ENCODE measurements around the gene UROD.
A peak's percentile ranks its signal among the peaks of the same experiment; 100 is the strongest.
"Not testable (repeated sequence)": the region's sequence is repeated elsewhere in the genome, so short reads cannot be mapped to it uniquely, and the experiment has no call there.

The UROD gene

DNA sequence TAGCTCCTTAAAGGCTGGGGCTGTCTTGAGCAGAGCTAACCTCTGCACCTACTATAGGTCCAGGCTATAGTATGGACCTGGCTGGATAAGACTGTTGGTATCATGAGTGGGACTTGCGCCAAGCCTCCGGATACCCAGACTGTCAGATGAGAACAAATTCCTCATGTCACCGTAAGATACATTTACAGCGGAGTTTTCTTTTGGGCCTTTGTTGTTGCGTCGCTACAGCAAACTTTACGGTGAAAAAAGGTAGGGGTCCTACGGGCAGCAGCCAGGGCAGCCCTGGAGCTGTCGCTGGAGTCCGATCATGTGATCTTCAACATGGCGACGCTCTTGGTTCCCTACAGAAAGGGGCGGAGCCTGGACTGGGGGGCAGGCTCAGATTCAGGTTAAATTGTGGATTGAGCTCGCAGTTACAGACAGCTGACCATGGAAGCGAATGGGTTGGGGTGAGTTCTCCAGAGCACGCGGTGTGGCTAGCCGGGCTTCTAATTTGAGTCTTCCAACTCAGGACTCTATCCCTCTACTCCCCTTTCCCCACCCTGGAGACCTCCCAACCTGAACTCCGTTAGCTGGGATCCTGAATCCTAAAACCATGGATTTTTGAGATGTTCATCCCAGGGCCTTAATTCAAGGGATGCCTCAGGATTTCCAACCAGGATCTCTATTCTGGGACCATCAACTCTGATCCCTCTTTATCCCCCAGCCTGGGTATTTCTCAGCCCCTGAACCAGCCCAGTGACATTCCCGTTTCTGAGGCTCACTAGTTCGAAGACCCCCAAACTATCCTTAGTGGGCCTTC is at the start of gene UROD:
Gene UROD, plus strand, starts transcription at position 418 of the 802 bp plus-strand sequence. Its CDS starts 12 bp downstream, at position 430.
- Histone ChIP-seq H3K27ac (ENCODE audit: low read length) (peak within 1 kb of the TSS; percentile 94), H3K27me3 (ENCODE audit: low read depth, low read length) (no peaks in the 10 kb centered on the region), H3K4me3 (ENCODE audit: low read depth in 1 of 2, low read length in 2 of 2) (peak within 1 kb of the TSS; percentile 90 to 98), H3K4me1 (ENCODE audit: control insufficient read depth in 1 of 2, insufficient read depth in 2 of 2, low read length in 2 of 2) (peaks cover 16 to 48% of the 10 kb centered on the region in 2 donors), H3K9me3 (ENCODE audit: control insufficient read depth in 1 of 2, low read length in 2 of 2) (no peaks in the 10 kb centered on the region), H3K36me3 (ENCODE audit: control insufficient read depth in 1 of 2, insufficient read depth in 2 of 2, low read length in 2 of 2) (peaks cover 20 to 38% of the 10 kb centered on the region in 2 donors)

DNA sequence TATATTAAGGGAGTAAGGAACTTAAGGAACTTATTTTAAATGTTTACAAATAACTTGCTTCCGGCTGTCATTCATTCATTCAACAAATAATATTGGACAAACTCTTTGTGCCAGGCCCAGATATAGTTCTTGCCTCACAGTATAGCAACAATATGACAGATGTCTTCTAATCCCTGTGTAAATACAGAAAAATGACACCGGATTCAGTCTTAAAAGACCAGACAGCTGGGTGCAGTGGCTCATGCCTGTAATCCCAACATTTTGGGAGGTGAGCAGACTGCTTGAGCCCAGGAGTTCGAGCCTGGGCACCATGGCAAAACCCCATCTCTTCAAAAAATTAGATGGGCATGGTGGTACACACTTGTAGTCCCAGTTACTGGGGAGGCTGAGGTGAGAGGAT is 49.3 kb upstream of the UROD start:
- Histone ChIP-seq H3K4me3 (ENCODE audit: low read depth in 1 of 2, low read length in 2 of 2) (no peak overlapping the region), H3K27ac (ENCODE audit: low read length) (no peak overlapping the region), H3K4me1 (ENCODE audit: control insufficient read depth in 1 of 2, insufficient read depth in 2 of 2, low read length in 2 of 2) (no peaks in the 10 kb centered on the region), H3K9me3 (ENCODE audit: control insufficient read depth in 1 of 2, low read length in 2 of 2) (no peaks in the 10 kb centered on the region), H3K27me3 (ENCODE audit: low read depth, low read length) (no peaks in the 10 kb centered on the region), H3K36me3 (ENCODE audit: control insufficient read depth in 1 of 2, insufficient read depth in 2 of 2, low read length in 2 of 2) (peaks cover 7 to 8% of the 10 kb centered on the region in 2 donors)

DNA sequence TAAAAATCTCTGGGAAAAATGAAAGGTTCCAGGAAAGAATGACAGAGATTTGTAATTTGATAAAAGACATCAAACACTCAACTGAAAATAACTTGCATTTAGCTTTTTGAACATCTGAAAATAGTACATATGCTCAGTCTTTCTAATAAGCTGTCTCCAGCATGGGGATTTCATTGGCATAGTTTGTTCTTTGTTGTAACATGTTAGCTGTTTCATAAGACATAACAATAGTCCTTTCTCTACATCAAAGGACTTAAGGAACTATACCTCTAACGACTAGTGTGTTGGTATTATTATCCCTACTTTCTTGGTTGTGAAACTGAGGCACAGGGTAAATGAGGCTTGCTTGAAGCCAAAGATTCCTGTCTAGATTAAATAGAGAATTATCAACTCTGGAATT is 47.7 kb upstream of the UROD start:
- Histone ChIP-seq H3K27me3 (ENCODE audit: low read depth, low read length) (no peaks in the 10 kb centered on the region), H3K27ac (ENCODE audit: low read length) (no peak overlapping the region), H3K4me1 (ENCODE audit: control insufficient read depth in 1 of 2, insufficient read depth in 2 of 2, low read length in 2 of 2) (no peaks in the 10 kb centered on the region), H3K4me3 (ENCODE audit: low read depth in 1 of 2, low read length in 2 of 2) (no peak overlapping the region), H3K9me3 (ENCODE audit: control insufficient read depth in 1 of 2, low read length in 2 of 2) (no peaks in the 10 kb centered on the region), H3K36me3 (ENCODE audit: control insufficient read depth in 1 of 2, insufficient read depth in 2 of 2, low read length in 2 of 2) (no peaks in the 10 kb centered on the region)

DNA sequence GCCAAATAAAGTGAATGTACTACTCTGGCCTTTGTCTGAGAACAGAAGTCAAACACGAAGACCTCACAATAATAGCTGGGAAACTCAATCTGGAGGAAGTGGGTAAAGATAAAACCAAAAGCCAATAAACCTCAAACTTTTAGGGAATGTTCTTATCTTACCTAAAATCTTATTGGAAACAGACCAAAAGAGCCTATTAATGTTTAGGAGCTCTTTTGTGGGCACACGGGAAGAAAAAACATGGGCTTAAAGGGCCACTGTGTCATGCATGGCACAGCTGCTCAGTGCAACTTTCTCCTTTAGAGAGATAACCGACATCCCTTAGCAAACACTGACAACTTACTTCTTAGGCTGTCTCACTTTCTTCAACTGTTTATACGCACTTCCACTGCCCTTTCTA is 41.7 kb upstream of the UROD start:
- H3K36me3 ChIP-seq (ENCODE audit: control insufficient read depth in 1 of 2, insufficient read depth in 2 of 2, low read length in 2 of 2) = peaks cover 0 to 8% of the 10 kb centered on the region in 2 donors
- no peaks in the 10 kb centered on the region for H3K27me3 ChIP-seq (ENCODE audit: low read depth, low read length)
- H3K9me3 ChIP-seq (ENCODE audit: control insufficient read depth in 1 of 2, low read length in 2 of 2) = no peaks in the 10 kb centered on the region
- no peak overlapping the region for H3K27ac ChIP-seq (ENCODE audit: low read length)
- H3K4me3 ChIP-seq (ENCODE audit: low read depth in 1 of 2, low read length in 2 of 2) = no peak overlapping the region
- H3K4me1 ChIP-seq (ENCODE audit: control insufficient read depth in 1 of 2, insufficient read depth in 2 of 2, low read length in 2 of 2) = no peaks in the 10 kb centered on the region

DNA sequence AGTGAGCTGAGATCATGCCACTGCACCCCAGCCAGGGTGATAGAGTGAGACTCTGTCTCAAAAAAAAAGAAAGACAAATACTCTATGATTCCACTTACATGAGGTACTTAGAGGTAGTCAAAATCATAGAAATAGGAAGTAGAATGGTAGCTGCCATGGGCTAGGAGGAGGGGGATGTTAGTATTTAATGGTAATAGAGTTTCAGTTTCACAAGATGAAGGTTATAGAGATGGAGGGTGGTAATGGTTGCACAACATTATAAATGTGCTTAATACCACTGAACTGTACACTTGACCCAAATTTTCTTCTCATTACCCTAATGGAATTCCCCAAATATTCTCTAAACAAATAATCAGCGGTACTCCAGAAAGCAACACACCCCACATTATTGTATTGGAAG is 38.4 kb upstream of the UROD start:
- no peaks in the 10 kb centered on the region for H3K27me3 ChIP-seq (ENCODE audit: low read depth, low read length)
- peaks cover 5 to 38% of the 10 kb centered on the region in 2 donors for H3K36me3 ChIP-seq (ENCODE audit: control insufficient read depth in 1 of 2, insufficient read depth in 2 of 2, low read length in 2 of 2)

DNA sequence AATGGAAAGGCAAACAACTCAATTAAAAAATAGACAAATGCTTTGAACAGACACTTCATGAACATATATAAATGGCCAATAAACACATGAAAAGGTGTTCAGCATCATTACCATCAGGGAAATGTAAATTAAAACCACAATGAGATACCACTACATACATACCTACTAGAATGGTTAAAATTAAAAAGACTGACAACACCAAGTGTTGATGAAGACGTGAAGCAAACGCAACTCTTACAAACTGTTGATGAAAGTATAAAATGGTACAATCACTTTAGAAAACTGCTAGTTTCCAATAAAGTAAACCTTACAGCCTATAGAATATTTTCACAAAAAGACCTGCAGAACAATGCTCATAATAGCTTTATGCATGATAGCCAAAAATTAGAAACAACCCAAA is 35.8 kb upstream of the UROD start:
- Histone ChIP-seq H3K36me3 (ENCODE audit: control insufficient read depth in 1 of 2, insufficient read depth in 2 of 2, low read length in 2 of 2) (peaks cover 5 to 49% of the 10 kb centered on the region in 2 donors), H3K4me3 (ENCODE audit: low read depth in 1 of 2, low read length in 2 of 2) (no peak overlapping the region)

More for the DNA sequence above, 38.4 kb upstream of the UROD start:
- Histone ChIP-seq H3K9me3 (ENCODE audit: control insufficient read depth in 1 of 2, low read length in 2 of 2) (no peaks in the 10 kb centered on the region), H3K27ac (ENCODE audit: low read length) (no peak overlapping the region), H3K4me3 (ENCODE audit: low read depth in 1 of 2, low read length in 2 of 2) (no peak overlapping the region), H3K4me1 (ENCODE audit: control insufficient read depth in 1 of 2, insufficient read depth in 2 of 2, low read length in 2 of 2) (no peaks in the 10 kb centered on the region)

DNA sequence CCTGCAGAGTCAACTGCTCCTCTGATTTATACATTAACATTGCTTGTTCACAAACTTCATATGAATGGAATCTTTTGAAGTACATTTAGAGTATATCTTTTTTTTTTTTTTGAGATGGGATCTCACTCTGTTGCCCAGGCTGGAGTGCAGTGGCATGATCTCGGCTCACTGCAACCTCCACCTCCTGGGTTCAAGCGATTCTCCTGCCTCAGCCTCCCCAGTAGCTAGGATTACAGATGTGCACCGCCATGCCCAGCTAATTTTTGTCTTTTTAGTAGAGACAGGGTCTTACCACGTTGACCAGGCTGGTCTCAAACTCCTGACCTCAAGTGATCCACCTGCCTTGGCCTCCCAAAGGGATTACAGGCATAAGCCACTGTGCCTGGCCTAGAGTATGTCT is 34.7 kb upstream of the UROD start:
- H3K4me1 ChIP-seq (ENCODE audit: control insufficient read depth in 1 of 2, insufficient read depth in 2 of 2, low read length in 2 of 2); H3K27me3 ChIP-seq (ENCODE audit: low read depth, low read length); H3K27ac ChIP-seq (ENCODE audit: low read length); H3K4me3 ChIP-seq (ENCODE audit: low read depth in 1 of 2, low read length in 2 of 2); H3K9me3 ChIP-seq (ENCODE audit: control insufficient read depth in 1 of 2, low read length in 2 of 2): not testable (repeated sequence)
- H3K36me3 ChIP-seq (ENCODE audit: control insufficient read depth in 1 of 2, insufficient read depth in 2 of 2, low read length in 2 of 2) = peaks cover 5 to 49% of the 10 kb centered on the region in 2 donors

More for the DNA sequence above, 35.8 kb upstream of the UROD start:
- Histone ChIP-seq H3K27ac (ENCODE audit: low read length) (no peak overlapping the region), H3K4me1 (ENCODE audit: control insufficient read depth in 1 of 2, insufficient read depth in 2 of 2, low read length in 2 of 2) (no peaks in the 10 kb centered on the region), H3K9me3 (ENCODE audit: control insufficient read depth in 1 of 2, low read length in 2 of 2) (no peaks in the 10 kb centered on the region), H3K27me3 (ENCODE audit: low read depth, low read length) (no peaks in the 10 kb centered on the region)

DNA sequence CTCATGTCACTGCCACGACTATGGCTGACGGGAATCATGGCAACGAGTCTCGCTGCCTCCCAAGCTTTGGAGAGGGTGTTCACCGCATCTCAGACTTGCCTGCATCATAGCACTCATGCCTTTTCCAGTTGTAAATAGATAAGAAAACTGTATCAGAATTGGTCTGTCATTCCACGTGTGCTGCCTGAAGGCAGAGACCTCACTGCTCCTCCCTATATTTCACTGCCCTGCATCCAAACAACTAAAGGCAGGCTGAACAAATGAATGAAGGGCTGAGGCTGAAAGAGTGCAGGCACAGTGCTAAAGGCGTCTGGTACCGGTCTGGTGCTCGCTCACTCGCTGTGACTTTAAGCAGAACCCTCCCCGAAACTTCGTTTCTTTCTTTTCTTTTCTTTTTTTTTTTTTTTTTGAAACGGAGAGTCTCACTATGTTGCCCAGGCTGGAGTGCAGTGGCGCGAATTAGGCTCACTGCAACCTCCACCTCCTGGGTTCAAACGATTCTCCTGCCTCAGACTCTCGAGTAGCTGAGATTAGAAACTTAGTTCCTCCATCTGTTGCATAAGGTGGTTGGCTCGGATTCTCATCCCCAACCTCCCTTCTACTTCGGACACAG is 26.2 kb upstream of the UROD start:
- H3K4me1 ChIP-seq (ENCODE audit: control insufficient read depth in 1 of 2, insufficient read depth in 2 of 2, low read length in 2 of 2) = peaks cover 7 to 12% of the 10 kb centered on the region in 2 donors
- H3K9me3 ChIP-seq (ENCODE audit: control insufficient read depth in 1 of 2, low read length in 2 of 2) = no peaks in the 10 kb centered on the region
- H3K27me3 ChIP-seq (ENCODE audit: low read depth, low read length) = no peaks in the 10 kb centered on the region
- peaks cover 0 to 1% of the 10 kb centered on the region in 2 donors for H3K36me3 ChIP-seq (ENCODE audit: control insufficient read depth in 1 of 2, insufficient read depth in 2 of 2, low read length in 2 of 2)
- peak overlapping the region; percentile 87 for H3K4me3 ChIP-seq (ENCODE audit: low read depth in 1 of 2, low read length in 2 of 2)
- no peak overlapping the region for H3K27ac ChIP-seq (ENCODE audit: low read length)

DNA sequence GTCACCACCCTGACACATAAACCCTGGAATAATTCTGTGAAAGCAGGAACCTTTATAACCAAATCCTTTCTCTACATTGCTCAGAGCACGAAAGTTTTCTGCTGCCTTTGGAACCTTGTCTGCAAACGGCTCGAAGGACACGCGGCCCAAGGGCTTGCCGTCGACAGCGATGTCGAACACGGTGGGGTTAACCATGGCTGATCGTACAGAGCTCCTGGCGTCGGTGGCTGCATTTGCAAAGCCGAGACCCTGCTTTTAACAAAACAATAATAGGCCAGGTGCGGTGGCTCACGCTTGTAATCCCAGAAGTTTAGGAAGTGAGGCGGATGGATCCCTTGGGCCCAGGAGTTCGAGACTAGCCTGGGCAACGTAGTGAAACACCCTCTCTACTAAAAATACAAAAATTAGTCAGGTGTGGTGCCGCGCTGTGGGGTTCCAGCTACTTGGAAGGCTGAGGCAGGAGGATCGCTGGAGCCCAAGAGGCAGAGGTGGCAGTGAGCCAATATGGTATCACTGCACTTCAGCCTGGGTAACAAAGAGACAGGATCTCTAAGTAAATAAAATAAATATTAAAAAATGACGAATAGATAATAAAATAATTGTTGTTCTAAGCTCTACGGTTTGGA is 23.4 kb upstream of the UROD start:
- Histone ChIP-seq H3K9me3 (ENCODE audit: control insufficient read depth in 1 of 2, low read length in 2 of 2) (no peaks in the 10 kb centered on the region), H3K27ac (ENCODE audit: low read length) (no peak overlapping the region), H3K27me3 (ENCODE audit: low read depth, low read length) (no peaks in the 10 kb centered on the region), H3K4me1 (ENCODE audit: control insufficient read depth in 1 of 2, insufficient read depth in 2 of 2, low read length in 2 of 2) (peaks cover 7 to 12% of the 10 kb centered on the region in 2 donors), H3K36me3 (ENCODE audit: control insufficient read depth in 1 of 2, insufficient read depth in 2 of 2, low read length in 2 of 2) (no peaks in the 10 kb centered on the region), H3K4me3 (ENCODE audit: low read depth in 1 of 2, low read length in 2 of 2) (no peak overlapping the region)

DNA sequence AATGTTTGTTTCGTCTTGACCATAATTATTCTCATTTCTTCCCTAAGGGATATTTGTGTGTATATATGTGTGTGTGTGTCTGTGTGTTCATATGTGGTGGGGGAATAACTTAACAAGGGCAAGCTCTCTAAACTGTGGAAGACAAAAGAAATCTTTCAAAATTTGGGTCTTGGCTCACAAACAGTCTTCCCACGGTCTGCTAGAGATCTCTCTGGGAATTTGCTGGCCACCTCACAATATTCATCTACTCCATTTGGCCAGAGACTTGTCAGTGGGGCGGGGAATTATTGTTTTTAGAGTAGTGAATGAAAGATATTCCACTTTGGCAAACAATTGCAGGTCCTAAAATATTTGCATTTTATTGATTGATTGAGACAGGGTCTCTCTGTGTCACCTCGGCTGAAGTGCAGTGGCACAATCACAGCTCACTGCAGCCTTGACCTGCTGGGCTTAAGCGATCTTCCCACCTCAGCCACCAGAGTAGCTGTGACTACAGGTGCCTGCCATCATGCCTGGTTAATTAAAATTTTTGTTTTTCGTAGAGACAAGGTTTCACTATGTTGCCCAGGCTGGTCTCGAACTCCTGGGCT is 17.6 kb upstream of the UROD start:
- Histone ChIP-seq H3K27me3 (ENCODE audit: low read depth, low read length) (no peaks in the 10 kb centered on the region), H3K9me3 (ENCODE audit: control insufficient read depth in 1 of 2, low read length in 2 of 2) (no peaks in the 10 kb centered on the region), H3K27ac (ENCODE audit: low read length) (no peak overlapping the region), H3K4me3 (ENCODE audit: low read depth in 1 of 2, low read length in 2 of 2) (no peak overlapping the region), H3K36me3 (ENCODE audit: control insufficient read depth in 1 of 2, insufficient read depth in 2 of 2, low read length in 2 of 2) (no peaks in the 10 kb centered on the region), H3K4me1 (ENCODE audit: control insufficient read depth in 1 of 2, insufficient read depth in 2 of 2, low read length in 2 of 2) (no peaks in the 10 kb centered on the region)
